Left kidney (tissue), 2 donors: ENCODE data around the gene LDHD. TPM values are rescaled to one million over a fixed set of nuclear protein-coding genes. Genes with fewer than 3 reads are reported as not detected.

Experiments
- DNase-seq: peaks from one replicate; pipeline ENCODE4 v3.0.0-alpha.2; 2013
- polyA plus RNA-seq: library from polyadenylated mRNA; unstranded; fragments of 120-200 nt; gene quantifications from one replicate; pipeline ENCODE4 v1.2.1, GENCODE V29; 2013; ENCODE audit not compliant: insufficient read length

LDHD gene
- polyA plus RNA-seq, 1 donor, result 4.1 TPM

GRCh38 chr16:75080205-75081029, 36.2 kb downstream of the LDHD start:
- no peak for DNase-seq

GRCh38 chr16:75079346-75079926, 37.1 kb downstream of the LDHD start:
- DNase-seq, result no peak

DNA sequence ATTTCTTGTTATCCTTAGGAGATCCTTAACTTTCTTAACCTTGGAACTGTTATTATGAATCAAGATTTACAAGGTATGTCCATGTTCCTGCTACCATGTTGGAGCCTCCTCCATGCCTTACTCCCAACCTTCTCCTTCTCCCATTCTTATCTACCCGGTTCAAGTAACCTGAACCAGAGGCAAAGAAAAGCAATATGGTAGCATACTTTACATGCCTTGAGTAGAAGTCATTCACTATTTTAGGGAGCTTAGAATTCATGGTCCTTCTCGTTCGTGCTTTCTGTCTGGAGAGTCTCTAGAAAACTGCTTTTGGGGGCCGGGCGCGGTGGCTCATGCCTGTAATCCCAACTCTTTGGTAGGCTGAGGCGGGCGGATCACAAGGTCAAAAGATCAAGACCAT, 37.7 kb downstream of the LDHD start:
- DNase-seq, result no peak

- DNase-seq, result no peak
Measured at GRCh38 chr16:75075688-75076268, 40.8 kb downstream of the LDHD start.

DNA sequence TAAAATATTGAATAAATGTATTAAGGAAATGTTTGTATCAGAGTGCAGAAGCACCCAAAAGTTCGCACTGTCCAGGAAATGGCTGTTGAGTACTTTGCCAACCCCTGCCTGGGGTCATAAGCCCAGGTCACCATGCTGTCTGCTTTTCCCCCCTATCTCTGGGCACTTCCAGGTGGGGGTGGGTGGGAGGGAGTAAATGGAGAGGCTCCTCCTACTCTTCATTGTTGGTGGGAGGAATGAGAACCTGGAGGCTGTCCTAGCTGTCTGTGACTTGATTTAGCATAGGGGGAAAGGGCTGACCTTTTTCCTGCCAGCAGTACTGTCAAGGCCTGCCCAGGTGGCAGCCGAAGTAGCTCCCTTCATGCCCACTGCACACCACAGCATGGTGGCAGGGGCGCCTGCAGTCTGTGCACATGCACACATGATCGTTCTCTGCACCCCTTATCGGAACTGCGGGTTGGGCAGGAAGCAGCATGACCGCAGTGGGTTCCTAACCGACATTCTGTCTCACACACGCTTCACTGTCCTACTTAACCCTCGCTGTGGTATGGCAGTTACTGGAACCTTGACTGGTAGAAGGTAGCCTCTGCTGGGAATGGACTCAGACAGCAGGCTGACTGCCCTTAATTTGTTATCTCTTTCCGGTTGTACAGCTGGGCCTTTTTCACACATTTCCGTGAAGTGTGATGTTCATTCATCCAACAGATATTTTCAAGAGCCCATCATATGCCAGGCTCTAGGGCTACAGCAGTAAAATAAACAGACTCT, 41.5 kb downstream of the LDHD start:
- DNase-seq, result no peak

DNA sequence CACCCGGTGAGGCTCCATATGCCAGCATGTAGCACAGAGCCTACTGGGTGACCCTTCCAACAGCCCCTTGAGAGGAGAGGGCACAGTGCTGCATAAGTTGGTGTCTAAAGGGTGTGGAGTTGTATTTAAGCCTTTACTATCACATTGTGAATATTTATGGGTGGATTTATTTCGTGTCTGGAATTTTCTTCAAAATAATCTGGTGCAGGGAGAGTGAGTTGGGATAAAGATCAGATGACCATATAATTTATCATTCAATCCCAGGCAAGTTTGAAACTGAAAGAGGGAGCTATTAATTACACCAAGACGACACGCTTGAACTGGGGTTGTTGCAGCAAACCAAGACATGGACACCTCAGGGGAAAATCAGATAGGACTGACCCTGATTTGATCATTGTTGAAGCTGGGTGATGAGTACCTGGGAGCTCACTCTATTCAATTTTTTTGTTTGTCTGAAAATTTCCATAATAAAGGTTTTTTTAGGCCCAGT, 42.2 kb downstream of the LDHD start:
- DNase-seq, result no peak

DNA sequence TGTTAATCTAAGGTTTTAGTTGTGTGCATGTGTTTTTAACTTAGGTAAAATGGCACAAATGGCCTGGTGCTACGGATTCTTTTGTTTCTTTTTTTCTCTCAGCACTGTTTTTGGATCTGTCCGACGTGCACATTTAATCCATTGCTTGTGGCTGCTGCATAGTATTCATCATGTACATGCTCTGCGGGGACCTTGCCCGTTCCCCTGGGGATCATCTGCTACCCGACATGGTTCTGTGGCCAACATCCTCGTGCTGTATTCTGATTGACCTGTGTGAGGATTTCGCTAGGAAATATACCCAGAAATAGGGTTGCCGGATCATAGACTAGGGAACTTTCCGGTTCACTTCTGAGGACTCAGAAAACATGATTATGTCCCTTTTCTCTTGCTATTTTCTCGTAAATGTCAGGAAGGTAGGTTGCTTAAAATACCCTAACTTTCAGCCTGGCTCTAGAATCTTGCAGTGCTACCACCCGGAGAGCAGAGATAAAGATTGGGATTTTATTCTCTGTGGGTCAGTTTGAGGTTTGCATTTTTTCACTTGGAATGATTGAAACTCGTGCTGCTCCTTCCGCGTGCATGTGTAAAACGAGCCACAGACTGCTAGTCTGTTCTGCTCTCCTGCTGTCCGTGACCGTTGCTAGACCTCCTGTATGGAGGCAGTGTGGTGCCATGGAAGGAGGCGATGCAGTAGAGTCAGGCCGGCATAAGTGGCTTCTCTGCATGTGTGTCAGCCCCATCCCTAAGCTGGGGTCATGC, 42.9 kb downstream of the LDHD start:
- DNase-seq, result no peak

DNA sequence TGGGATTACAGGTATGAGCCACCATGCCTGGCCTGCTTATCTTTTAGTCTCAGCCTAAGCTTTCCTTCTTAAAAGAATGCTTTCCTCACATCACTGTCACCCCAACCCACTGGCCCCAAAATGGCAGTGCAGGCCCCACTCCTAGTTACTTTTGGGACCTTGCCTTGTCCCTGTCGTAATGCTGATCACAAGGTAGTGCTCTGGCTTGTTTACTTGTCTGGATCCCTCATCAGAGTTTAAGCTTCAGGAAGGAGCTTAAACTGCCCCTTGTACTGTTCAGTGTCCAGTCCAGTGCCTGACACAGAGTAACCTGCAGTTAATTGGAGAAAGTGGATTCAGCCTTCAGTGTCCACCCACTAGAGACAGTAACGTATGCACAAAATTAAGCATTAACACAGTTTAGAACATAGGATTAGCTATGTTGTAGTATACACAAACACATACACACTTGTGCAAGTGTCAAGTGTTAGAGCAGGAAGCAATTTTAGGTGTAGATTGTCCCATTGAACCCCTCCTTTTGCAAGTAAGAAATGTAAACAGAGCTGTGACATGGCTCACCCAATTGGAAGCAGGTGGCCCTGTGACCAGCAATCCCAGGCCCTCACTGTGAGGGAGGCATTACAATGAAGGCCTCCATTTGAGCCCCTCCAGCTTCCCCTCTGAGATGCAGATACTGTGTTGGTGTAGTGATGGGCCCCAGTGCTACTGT, 44.2 kb downstream of the LDHD start:
- no peak for DNase-seq

DNA sequence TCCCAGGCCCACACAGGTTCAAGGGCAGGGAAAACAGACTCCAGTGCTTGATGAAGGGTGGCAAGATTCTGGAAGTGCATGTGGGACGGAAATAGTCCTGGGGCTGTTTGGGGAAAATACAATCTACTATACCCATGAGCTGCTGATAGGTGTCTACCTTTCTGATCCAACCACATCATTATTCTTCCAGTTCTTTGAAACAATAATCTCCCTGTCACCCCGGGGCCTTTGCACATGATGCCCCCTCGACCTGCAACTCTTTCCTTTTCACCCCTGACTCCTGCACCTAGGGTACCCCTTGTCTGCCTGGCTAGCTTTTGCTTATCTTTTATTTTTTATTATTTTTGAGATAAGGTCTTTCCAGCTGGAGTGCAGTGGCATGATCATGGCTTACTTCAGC, 45.0 kb downstream of the LDHD start:
- DNase-seq, result no peak

GRCh38 chr16:75070012-75070841, 46.4 kb downstream of the LDHD start:
- no peak for DNase-seq

DNA sequence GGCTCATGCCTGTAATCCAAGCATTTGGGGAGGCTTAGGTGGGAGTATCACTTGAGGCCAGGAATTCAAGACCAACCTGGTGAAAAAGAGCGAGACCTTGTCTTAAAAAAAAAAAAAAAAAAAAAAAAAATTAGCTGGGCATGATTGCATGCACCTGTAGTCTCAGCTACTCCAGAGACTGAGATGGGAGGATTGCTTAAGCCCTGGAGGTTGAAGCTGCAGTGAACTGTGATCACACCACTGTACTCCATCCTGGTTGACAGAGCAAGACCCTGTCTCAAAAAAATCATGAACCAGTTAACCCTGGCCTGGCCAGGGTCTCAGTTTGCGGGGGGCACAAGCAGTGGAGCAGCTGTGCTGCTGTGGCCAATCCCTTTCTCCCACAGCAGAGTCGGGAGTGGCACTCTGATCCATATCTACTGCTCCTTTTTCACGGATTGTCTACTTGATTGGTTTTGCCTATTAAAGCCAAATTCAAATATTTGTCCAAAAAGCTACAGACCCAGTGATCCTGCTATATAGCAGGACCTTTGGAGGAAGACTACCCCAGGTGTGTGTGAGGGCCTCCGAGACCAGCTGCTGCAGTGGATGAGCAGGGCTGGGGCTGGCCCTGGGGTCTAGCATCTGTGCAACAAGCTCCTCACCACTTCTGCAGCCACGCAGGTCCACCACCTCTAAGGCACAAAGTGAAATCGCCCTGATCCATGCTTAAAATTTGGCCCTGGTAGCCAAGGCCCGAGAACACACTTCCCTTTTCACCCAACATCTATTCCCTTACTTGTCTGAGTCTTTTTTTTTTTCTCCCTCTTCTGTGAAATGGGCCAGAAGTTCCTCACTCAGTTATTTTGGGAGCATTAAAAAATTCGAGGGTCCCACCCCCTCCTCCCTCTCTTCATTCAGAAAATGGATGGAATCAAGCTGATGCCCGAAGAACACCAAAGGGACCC, 48.2 kb downstream of the LDHD start:
- no peak for DNase-seq

- DNase-seq, result no peak
Measured at GRCh38 chr16:75066861-75067447, 49.6 kb downstream of the LDHD start.

DNA sequence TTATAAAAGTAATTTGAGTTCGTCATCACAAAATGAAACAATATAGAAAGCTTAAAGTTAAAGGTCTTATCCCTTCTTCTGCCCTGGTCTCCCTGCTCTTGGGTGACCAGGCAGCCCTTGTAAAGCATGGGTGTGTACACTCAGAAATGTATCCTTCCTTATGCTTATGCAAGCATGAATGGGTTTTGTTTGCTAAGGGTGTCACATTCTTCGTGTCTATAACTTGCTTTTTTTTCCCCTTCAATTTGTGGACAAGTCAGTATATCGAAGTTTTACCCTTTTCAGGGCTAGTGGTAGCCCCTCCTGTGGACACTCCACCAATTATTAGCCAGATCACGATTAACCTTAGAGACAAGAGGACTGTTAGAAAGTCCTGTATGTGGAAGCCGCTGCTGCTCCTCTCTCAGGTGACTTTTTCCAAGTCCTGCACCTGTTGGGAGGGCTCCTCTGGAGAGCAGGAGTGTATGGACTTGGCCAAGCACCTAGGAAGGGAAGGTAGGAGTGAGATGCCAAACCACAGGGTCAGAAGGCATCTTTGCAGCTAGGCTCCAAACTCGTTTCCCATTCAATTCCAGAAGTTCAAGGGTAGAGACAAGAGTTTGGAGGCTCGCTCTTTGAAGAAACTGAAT, 50.9 kb downstream of the LDHD start:
- DNase-seq, result no peak

DNA sequence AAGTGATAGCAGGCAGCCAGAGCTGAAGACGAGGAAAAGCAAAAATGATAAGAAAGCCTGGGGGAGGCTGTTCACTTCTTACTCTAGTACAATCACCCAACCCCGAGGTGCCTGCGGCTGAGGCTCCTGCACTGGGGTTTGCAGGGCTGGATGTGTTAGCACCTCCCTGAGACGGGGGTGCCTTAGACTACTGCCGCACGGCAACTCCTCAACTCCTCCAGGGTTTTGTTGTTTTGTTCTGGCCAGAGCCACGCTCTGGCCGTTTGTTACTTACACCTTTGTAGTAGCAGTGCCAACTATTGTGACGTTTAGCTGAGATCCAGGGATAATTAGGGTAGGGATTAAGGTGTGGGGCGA, 51.5 kb downstream of the LDHD start:
- DNase-seq, result no peak

- DNase-seq, result no peak
Measured at GRCh38 chr16:75064403-75065148, 52.0 kb downstream of the LDHD start.

- DNase-seq, result no peak
Measured at GRCh38 chr16:75063549-75064088, 53.0 kb downstream of the LDHD start.

DNA sequence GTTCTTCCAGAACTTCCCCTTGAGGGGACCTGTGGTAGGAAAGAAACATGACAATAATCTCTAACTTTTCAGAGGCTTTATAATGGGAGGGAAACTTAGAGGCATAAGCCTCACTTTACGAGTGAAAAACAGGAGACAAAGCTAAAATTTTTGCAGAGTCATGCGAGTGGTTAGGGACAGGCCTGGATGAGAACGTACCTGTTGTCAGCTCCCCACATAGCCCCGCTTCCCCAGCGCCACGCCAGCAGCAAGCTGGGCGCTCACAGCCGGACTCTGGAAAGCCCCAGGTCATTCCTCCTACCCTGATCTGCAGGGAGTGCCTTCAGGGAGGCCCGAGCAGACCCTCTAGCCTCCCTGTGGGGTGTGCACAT, 53.6 kb downstream of the LDHD start:
- no peak for DNase-seq
